GM12875 (cell line): ENCODE data around the gene NIT2.
"Not testable (repeated sequence)": the region's sequence is repeated elsewhere in the genome, so short reads cannot be mapped to it uniquely, and the experiment has no call there.

Experiments used
- H3K4me3 ChIP-seq: one replicate; pipeline ENCODE4 v1.5.1; 2011; ENCODE audit warnings: low read depth, low read length, control low read depth
- TF ChIP-seq, protein P1 (sequence below): IDR thresholded peaks from 2 replicates; pipeline ENCODE4 v1.5.1; 2011; ENCODE audit warnings: low read depth, mild to moderate bottlenecking, control low read depth, inconsistent platforms, low read length, moderate library complexity, borderline replicate concordance; ENCODE audit not compliant: insufficient read depth

The NIT2 gene

DNA sequence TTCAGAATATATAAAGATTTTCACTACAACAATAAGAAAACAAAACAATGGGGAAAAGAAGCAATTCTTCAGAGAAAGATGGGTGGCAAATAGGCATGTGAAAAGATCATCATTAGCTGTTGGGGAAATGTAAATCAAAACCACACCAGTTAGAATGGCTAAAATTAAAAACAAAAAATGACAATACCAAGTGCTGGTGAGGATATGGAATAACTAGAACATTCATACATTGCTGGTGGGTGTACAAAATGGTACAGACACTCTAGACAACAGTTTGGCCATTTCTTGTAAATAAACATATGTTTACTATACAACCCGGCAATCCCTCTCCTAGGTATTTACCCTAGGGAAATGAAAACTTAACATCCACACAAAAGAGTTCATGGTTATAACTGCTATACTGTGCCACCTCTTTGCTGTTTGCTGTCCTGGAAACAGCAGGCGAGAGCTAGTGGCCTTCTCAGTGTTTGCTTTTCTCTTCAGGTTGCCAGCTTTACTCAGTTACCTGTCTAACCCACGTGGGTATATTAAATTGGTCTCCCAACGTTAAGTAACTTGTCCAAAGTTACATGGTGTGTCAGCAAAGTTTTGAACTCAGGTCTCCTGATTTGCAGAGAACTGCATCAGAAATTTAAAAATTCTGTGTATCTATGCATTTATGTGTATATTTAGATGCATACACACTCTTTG, 4.6 kb upstream of the NIT2 start:
- TF ChIP-seq, protein P1, sequence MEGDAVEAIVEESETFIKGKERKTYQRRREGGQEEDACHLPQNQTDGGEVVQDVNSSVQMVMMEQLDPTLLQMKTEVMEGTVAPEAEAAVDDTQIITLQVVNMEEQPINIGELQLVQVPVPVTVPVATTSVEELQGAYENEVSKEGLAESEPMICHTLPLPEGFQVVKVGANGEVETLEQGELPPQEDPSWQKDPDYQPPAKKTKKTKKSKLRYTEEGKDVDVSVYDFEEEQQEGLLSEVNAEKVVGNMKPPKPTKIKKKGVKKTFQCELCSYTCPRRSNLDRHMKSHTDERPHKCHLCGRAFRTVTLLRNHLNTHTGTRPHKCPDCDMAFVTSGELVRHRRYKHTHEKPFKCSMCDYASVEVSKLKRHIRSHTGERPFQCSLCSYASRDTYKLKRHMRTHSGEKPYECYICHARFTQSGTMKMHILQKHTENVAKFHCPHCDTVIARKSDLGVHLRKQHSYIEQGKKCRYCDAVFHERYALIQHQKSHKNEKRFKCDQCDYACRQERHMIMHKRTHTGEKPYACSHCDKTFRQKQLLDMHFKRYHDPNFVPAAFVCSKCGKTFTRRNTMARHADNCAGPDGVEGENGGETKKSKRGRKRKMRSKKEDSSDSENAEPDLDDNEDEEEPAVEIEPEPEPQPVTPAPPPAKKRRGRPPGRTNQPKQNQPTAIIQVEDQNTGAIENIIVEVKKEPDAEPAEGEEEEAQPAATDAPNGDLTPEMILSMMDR, result no peak
- H3K4me3 ChIP-seq, result no peak overlapping the region

DNA sequence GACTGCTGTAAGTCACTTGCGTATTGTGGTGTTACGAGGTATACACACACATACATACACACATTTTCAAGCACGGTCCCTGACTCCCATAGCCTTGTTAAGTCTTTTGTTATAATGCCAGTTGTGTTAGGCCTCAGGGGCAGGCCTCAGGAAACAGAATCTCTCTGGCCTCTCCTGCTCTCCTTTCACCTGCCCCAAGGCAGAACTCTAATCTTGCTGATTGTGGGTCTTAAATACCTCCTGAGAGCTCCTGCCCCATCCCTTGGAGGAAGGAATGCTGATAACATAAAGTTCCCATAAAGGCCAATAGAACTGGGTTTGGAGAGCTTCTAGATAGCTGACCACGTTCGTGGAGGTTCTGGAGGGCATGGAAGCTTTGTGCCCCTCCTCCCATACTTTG, 3.9 kb upstream of the NIT2 start:
- TF ChIP-seq, protein P1, result no peak
- no peak overlapping the region for H3K4me3 ChIP-seq

DNA sequence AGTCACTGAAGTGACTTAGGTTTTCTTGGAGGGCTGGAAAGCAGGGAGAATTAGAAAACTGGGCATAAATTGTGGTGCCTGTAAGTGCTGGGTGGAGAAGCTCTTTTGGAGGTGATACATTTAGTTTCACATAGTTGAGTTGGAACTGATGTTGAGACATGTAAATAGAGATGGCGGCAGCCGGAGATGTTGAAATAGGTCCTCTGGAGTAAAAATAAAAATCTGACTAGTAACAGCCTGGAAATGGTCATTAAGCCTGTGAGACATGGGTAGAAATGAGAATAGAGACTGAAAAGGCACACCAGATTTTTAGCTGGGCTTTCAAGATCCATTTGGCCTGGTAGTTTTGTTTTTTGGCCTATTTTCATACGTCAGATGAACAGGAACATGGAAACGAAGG, 2.9 kb upstream of the NIT2 start:
- H3K4me3 ChIP-seq, result no peak overlapping the region
- TF ChIP-seq, protein P1, result no peak

DNA sequence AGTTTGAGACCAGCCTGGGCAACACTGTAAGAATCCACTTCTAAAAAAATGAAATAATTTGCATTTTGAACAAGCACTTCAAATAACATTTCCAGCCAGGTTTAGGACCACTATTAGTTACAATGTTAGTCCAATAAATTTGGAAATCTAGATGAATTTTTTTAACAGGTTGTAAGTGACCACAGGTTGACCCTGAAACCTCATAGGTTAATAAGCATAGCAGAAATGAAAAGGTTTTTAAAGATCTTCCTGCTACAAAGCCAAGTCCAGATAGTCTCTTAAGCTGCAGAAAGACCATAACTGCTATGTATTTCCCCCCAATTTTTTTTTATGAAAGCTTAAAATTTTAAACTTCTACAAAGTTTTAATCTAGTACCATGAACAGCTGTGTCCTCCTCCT, 1.5 kb upstream of the NIT2 start:
- TF ChIP-seq, protein P1, result no peak
- no peak overlapping the region for H3K4me3 ChIP-seq

DNA sequence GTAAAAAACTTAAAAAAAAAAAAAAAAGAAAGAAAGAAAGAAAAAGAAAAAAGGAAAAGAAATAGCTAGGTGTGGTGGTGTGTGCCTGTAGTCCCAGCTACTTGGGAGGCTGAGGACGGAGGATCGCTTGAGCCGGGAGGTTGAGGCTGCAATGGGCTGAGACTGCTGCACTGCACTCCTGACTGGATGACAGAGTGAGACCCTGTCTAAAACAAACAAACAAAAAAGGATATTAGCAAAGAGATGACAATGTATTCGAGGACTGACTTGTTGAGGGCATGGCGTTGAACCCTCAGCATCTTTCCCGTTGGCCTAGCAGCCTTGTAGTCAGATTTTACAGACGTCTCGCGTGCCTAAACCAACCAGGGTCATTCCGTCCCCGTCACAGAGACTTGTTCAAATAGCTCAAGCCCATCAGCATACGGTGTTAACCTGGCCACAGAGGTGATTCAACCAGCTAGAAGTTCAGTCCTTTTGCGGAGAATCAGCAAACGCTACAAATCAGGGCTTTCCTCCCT, 528 bp upstream of the NIT2 start:
- TF ChIP-seq, protein P1, result no peak
- H3K4me3 ChIP-seq, result peak overlapping the region; percentile 62

DNA sequence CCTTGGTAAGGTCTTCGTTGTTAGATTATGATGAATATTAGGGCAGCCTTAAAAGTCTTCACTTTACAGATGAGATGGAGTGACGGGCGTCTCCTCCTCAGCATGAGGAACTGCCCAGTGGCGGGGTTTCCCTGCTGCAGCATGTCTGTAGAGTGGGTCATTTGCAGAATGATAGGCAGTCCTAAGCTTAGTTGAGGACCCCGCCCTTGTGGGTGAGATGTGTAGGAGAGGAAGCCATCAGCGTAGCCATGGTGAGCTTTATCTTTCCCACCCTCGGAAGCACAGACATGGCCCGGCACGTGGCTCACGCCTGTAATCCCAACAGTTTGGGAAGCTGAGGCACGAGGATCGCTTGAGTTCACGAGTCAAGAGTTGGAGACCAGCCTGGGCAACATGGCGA, 877 bp downstream of the NIT2 start:
- TF ChIP-seq, protein P1, result no peak

DNA sequence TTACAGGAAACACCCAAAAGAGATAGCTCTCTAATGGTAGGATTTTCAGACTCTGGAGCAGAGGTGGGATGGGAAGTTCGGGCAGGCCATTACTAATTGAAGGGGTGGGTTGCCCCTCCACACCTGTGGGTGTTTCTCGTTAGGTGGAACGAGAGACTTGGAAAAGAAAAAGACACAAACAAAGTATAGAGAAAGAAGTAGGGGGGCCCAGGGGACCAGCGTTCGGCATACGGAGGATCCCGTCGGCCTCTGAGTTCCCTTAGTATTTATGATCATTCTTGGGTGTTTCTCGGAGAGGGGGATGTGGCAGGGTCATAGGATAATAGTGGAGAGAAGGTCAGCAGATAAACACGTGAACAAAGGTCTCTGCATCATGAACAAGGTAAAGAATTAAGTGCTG, 1.7 kb downstream of the NIT2 start:
- H3K4me3 ChIP-seq, result not testable (repeated sequence)

More for the DNA sequence above, 877 bp downstream of the NIT2 start:
- H3K4me3 ChIP-seq, result peak overlapping the region; percentile 62
